Pancreas (tissue), 10 donors: ENCODE measurements around the gene TMEM109. TPM values are rescaled to one million over a fixed set of nuclear protein-coding genes. Genes with fewer than 3 reads are reported as not detected.

Experiments
- ATAC-seq, 4 donors: fragments of 200-7000 bp; cut with Tn5 transposase; one replicate each; pipeline versions ENCODE4 v1.8.0 to v1.9.1; 2020; ENCODE audit warnings: mild to moderate bottlenecking in 4 of 4, moderate library complexity in 4 of 4
- DNase-seq, 6 donors: peaks; one replicate each; pipeline ENCODE4 v3.0.0-alpha.2; 2020
- FAIRE-seq: peaks from 2 replicates; lab custom pipeline; 2012; peaks lifted over from hg19 to GRCh38; lab: Jason Lieb, UNC
- H3K27ac ChIP-seq, 4 donors: fragments of 200-600 bp; sonication (generic); 1 replicate in 3 of 4; 2 replicates in 1 of 4; pipeline versions ENCODE4 v1.5.0 to v1.8.0; 2020
- H3K27me3 ChIP-seq, 4 donors: fragments of 200-600 bp; one replicate each; pipeline ENCODE4 v1.8.0; 2021
- H3K36me3 ChIP-seq, 3 donors: fragments of 200-600 bp; sonication (generic) in 1 of 3; one replicate each; pipeline versions ENCODE4 v1.5.0 to v1.8.0; 2020 to 2021
- H3K4me1 ChIP-seq, 3 donors: fragments of 200-600 bp; one replicate each; pipeline ENCODE4 v1.8.0; 2021
- H3K4me3 ChIP-seq, 4 donors: fragments of 200-600 bp; sonication (generic) in 2 of 4; one replicate each; pipeline versions ENCODE4 v1.5.0 to v1.8.0; 2020 to 2021
- H3K9me3 ChIP-seq, 4 donors: fragments of 200-600 bp; one replicate each; pipeline ENCODE4 v1.8.0; 2021
- CTCF ChIP-seq, 4 donors: fragments of 200-600 bp; sonication (generic) in 3 of 4; IDR thresholded peaks; one replicate each; pipeline versions ENCODE4 v1.5.0 to v1.8.0; 2021; ENCODE audit warnings: antibody characterized with exemption in 4 of 4
- WGBS, 2 donors: extraction: QIAGEN DNeasy Blood & Tissue Kit; methylation state at CpG; one replicate each; pipeline ENCODE4 v1.1.7; 2013; 5-methylcytosine and 5-hydroxymethylcytosine counted together
- intact Hi-C, 3 donors: fragments of 100-400 bp; cut with DNase I; formaldehyde crosslinking; loops; one replicate each; pipeline versions ENCODE4 v1.11.1 to v1.14.2; 2022
- polyA plus RNA-seq, 2 donors: library from polyadenylated mRNA; stranded (reverse); fragments of 200-250 nt; gene quantifications; one replicate each; pipeline ENCODE4 v1.2.3, GENCODE V29; 2013
- total RNA-seq, 6 donors: library from RNA; stranded (reverse); fragmentation: NEBNext Ultra II Directional in 4 of 6; extraction: Animal tissue kit (Norgen Biotek cat#: 25700) in 4 of 6; gene quantifications; one replicate each; pipeline versions ENCODE4 v1.2.1 to v1.2.4, GENCODE V29; 2021 to 2023
- donor health status: healthy with polysubstance abuse.
- donor health status: DM: no; HTN: no; CAD: no; lungs with moderate emphysema.
- donor health status: DM: no; HTN: no; CAD: no.
- donor health status: control.
- donor health status: control.
- donor health status: Bipolar disorder and iron deficiency.
- donor health status: DM: yes; HTN: yes; CAD: no.
- donor health status: DM: no; HTN: no; CAD: no.
- donor health status: DM: no; HTN: no; CAD: no.
- donor health status: DM: yes; HTN: yes; CAD: no.

TMEM109 gene
- total and polyA plus RNA-seq, 8 donors, result 28.2 to 53.0 (median 40.0) TPM

- Histone ChIP-seq H3K27ac (no peak overlapping the region), H3K27me3 (no peaks in the 10 kb centered on the region), H3K36me3 (peaks cover 0 to 10% (median 0%) of the 10 kb centered on the region in 3 donors), H3K9me3 (no peaks in the 10 kb centered on the region), H3K4me3 (no peak overlapping the region), H3K4me1 (peaks cover 0 to 4% (median 4%) of the 10 kb centered on the region in 3 donors)
- no peak for FAIRE-seq
- WGBS, 2 donors, result 94 to 95% methylated on average over 8 of the region's 8 CpGs
- no peak for ATAC-seq
- no peak for TF ChIP-seq CTCF (IDR thresholded peaks at IDR 0.05)
- intact Hi-C loops, result no loop called here
- no peak for DNase-seq
These were observed 12.5 kb downstream of the TMEM109 start for GRCh38 chr11:60926500-60926899.

- peaks cover 0 to 6% (median 0%) of the 10 kb centered on the region in 3 donors for H3K36me3 ChIP-seq
- H3K4me3 ChIP-seq, result no peak overlapping the region
- no peak for FAIRE-seq
- intact Hi-C loops, result no loop called here
- no peak for ATAC-seq
- no peak for TF ChIP-seq CTCF (IDR thresholded peaks at IDR 0.05)
- DNase-seq, result no peak
- H3K27ac ChIP-seq, result no peak overlapping the region
- H3K27me3 ChIP-seq, result no peaks in the 10 kb centered on the region
- 74 to 87% methylated on average over 8 of the region's 8 CpGs for WGBS, 2 donors
- peaks cover 0 to 4% (median 4%) of the 10 kb centered on the region in 3 donors for H3K4me1 ChIP-seq
- no peaks in the 10 kb centered on the region for H3K9me3 ChIP-seq
These were observed 13.2 kb downstream of the TMEM109 start for GRCh38 chr11:60927061-60927592.

- 78 to 85% methylated on average over 16 of the region's 16 CpGs for WGBS, 2 donors
These were observed 13.6 kb downstream of the TMEM109 start for GRCh38 chr11:60927600-60927999.

GRCh38 chr11:60928563-60929001 lies 14.6 kb downstream of the TMEM109 start:
- Histone ChIP-seq H3K4me1 (peaks cover 0 to 4% (median 4%) of the 10 kb centered on the region in 3 donors), H3K27ac (no peak overlapping the region), H3K4me3 (no peak overlapping the region), H3K9me3 (no peaks in the 10 kb centered on the region), H3K27me3 (no peaks in the 10 kb centered on the region), H3K36me3 (no peaks in the 10 kb centered on the region)
- WGBS, 2 donors, result 82 to 83% methylated on average over 20 of the region's 20 CpGs
- ATAC-seq (no peak), FAIRE-seq (no peak), DNase-seq (peak in 2 of 6 donors; percentile 45 to 58)
- intact Hi-C loops, result no loop called here
- no peak for TF ChIP-seq CTCF (IDR thresholded peaks at IDR 0.05)

More at GRCh38 chr11:60927600-60927999, 13.6 kb downstream of the TMEM109 start:
- Histone ChIP-seq H3K4me3 (no peak overlapping the region), H3K4me1 (peaks cover 0 to 4% (median 4%) of the 10 kb centered on the region in 3 donors), H3K27me3 (no peaks in the 10 kb centered on the region), H3K9me3 (no peaks in the 10 kb centered on the region), H3K27ac (no peak overlapping the region), H3K36me3 (peaks cover 0 to under 1% (median 0%) of the 10 kb centered on the region in 3 donors)
- no peak for TF ChIP-seq CTCF (IDR thresholded peaks at IDR 0.05)
- ATAC-seq (peak in 1 of 4 donors; percentile 16), FAIRE-seq (no peak), DNase-seq (no peak)
- intact Hi-C loops, result no loop called here

GRCh38 chr11:60929764-60930163 lies 15.8 kb downstream of the TMEM109 start:
- DNase-seq (no peak), ATAC-seq (no peak), FAIRE-seq (no peak)
- WGBS, 2 donors, result 76 to 78% methylated on average over 4 of the region's 4 CpGs
- Histone ChIP-seq H3K9me3 (no peaks in the 10 kb centered on the region), H3K4me3 (no peak overlapping the region), H3K36me3 (no peaks in the 10 kb centered on the region), H3K27me3 (no peaks in the 10 kb centered on the region), H3K27ac (no peak overlapping the region), H3K4me1 (peaks cover 0 to 4% (median 3%) of the 10 kb centered on the region in 3 donors)
- no peak for TF ChIP-seq CTCF (IDR thresholded peaks at IDR 0.05)
- intact Hi-C loops, result no loop called here
